HG03175 (cell line): ENCODE measurements around the gene ADAM19.
"Not testable (repeated sequence)": the region's sequence is repeated elsewhere in the genome, so short reads cannot be mapped to it uniquely, and the experiment has no call there.

Experiments used
- ATAC-seq: cut with Tn5 transposase; IDR thresholded peaks from one replicate; pipeline ENCODE4 v1.9.1; 2021; ENCODE audit warnings: mild to moderate bottlenecking, moderate library complexity; ENCODE audit not compliant: unreplicated experiment

ADAM19 gene

GRCh38 chr5:157434096-157434495 is 141.5 kb downstream of the ADAM19 start:
- ATAC-seq, result no peak

- peak; percentile 79 for ATAC-seq
These were observed 143.9 kb downstream of the ADAM19 start for GRCh38 chr5:157431544-157432200.

GRCh38 chr5:157429920-157430319 is 145.7 kb downstream of the ADAM19 start:
- not testable (repeated sequence) for ATAC-seq
